Adrenal gland (tissue), 12 donors: Measurements from ENCODE around the gene TMEM98. TPM values are rescaled to one million over a fixed set of nuclear protein-coding genes. Genes with fewer than 3 reads are reported as not detected.

ENCODE experiments used
- DNase-seq, 7 donors: peaks; one replicate each; pipeline ENCODE4 v3.0.0-alpha.2; 2019 to 2020
- H3K27ac ChIP-seq, 5 donors: fragments of 200-600 bp; sonication (generic) in 4 of 5; 1 replicate in 3 of 5; 2 replicates in 2 of 5; pipeline versions ENCODE4 v1.5.1 to v1.8.0; 2016 to 2020; ENCODE audit warnings: mild to moderate bottlenecking in 1 of 5
- H3K27me3 ChIP-seq: fragments of 200-600 bp; 2 replicates; pipeline ENCODE4 v1.8.0; 2021
- H3K36me3 ChIP-seq, 2 donors: fragments of 200-600 bp; replicated peaks in 1 of 2; 1 replicate in 1 of 2; 2 replicates in 1 of 2; pipeline versions ENCODE4 v1.5.1 to v1.8.0; 2018 to 2022
- H3K4me1 ChIP-seq, 2 donors: fragments of 200-600 bp; replicated peaks in 1 of 2; 1 replicate in 1 of 2; 2 replicates in 1 of 2; pipeline versions ENCODE4 v1.5.1 to v1.8.0; 2018 to 2021
- H3K4me3 ChIP-seq, 4 donors: fragments of 200-600 bp; sonication (generic) in 3 of 4; one replicate each; pipeline ENCODE4 v1.5.1; 2016 to 2018
- H3K9me3 ChIP-seq, 3 donors: fragments of 200-600 bp; sonication (generic) in 1 of 3; replicated peaks in 1 of 3; 1 replicate in 2 of 3; 2 replicates in 1 of 3; pipeline versions ENCODE4 v1.5.1 to v1.8.0; 2016 to 2021
- POLR2A ChIP-seq, 2 donors: fragments of 450-650 bp; IDR thresholded peaks; one replicate each; pipeline ENCODE4 v1.6.1; 2017; ENCODE audit warnings: antibody characterized with exemption in 2 of 2, mild to moderate bottlenecking in 2 of 2, moderate library complexity in 1 of 2
- WGBS, 4 donors: extraction: QIAGEN DNeasy Blood & Tissue Kit in 2 of 4; methylation state at CpG; one replicate each; pipeline versions ENCODE4 v1.1.5 to v1.1.7; 2013 to 2017; 5-methylcytosine and 5-hydroxymethylcytosine counted together
- intact Hi-C, 2 donors: fragments of 100-400 bp; cut with DNase I; formaldehyde crosslinking; loops; one replicate each; pipeline versions ENCODE4 v1.14.1 to v1.15.0; 2022 to 2023
- polyA plus RNA-seq, 3 donors: library from polyadenylated mRNA; stranded (reverse); fragments of 200-250 nt in 2 of 3; fragments of 350-450 nt in 1 of 3; fragmentation: Illumina TruSeq in 1 of 3; extraction: RNeasy Lipid Tissue Mini Kit (QIAGEN cat#74804) in 1 of 3; gene quantifications; one replicate each; pipeline ENCODE4 v1.2.3, GENCODE V29; 2013 to 2014
- total RNA-seq, 9 donors: library from RNA; depleted of rRNA in 4 of 9; stranded (reverse); fragments of >200 nt in 4 of 9; fragments of 120-200 nt in 1 of 9; fragmentation: NEBNext Ultra II Directional in 1 of 9; extraction: Animal tissue kit (Norgen Biotek cat#: 25700) in 1 of 9; gene quantifications; one replicate each; pipeline versions ENCODE4 v1.1.0 to v1.2.4, GENCODE V29; 2013 to 2023
- TF ChIP-seq, protein P1 (sequence below), 6 experiments: fragments of 450-650 bp in 4 of 6; fragments of 200-600 bp in 2 of 6; sonication (generic) in 1 of 6; IDR thresholded peaks; 1 replicate in 5 of 6; 2 replicates in 1 of 6; pipeline versions ENCODE4 v1.5.1 to v1.8.0; 2016 to 2021; ENCODE audit warnings: antibody characterized with exemption in 6 of 6, mild to moderate bottlenecking in 2 of 6, moderate library complexity in 1 of 6
- donor health status: healthy with polysubstance abuse.
- donor health status: Bipolar disorder and iron deficiency.
- donor health status: DM: yes; HTN: yes; CAD: no.
- donor health status: DM: no; HTN: no; CAD: no.
- donor health status: DM: no; HTN: no; CAD: no.
- donor health status: DM: yes; HTN: yes; CAD: no.

TMEM98 gene
- total and polyA plus RNA-seq, 12 donors, result 19.5 to 167 (median 77.3) TPM

DNA sequence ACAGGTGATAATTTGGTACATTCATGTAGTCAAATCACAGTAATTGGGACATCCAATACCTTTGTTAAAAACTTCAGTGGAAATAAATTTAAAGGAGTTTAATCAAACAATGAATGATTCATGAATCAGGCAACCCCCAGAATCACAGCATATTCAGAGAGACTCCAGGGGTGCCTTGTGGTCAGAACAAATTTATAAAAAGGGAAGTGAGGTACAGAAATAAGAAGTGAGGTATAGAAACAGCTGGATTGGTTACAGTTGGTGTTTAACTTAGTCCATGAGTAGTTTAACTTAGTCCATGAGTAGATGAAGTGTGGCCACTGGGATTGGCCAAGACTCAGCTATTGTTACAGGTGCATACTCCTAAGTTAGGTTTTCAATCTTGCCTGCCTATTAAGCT, 25.1 kb downstream of the TMEM98 start:
- intact Hi-C loops, result no loop called here
- TF ChIP-seq POLR2A (IDR thresholded peaks at IDR 0.05), result no peak
- TF ChIP-seq, protein P1, sequence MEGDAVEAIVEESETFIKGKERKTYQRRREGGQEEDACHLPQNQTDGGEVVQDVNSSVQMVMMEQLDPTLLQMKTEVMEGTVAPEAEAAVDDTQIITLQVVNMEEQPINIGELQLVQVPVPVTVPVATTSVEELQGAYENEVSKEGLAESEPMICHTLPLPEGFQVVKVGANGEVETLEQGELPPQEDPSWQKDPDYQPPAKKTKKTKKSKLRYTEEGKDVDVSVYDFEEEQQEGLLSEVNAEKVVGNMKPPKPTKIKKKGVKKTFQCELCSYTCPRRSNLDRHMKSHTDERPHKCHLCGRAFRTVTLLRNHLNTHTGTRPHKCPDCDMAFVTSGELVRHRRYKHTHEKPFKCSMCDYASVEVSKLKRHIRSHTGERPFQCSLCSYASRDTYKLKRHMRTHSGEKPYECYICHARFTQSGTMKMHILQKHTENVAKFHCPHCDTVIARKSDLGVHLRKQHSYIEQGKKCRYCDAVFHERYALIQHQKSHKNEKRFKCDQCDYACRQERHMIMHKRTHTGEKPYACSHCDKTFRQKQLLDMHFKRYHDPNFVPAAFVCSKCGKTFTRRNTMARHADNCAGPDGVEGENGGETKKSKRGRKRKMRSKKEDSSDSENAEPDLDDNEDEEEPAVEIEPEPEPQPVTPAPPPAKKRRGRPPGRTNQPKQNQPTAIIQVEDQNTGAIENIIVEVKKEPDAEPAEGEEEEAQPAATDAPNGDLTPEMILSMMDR (IDR thresholded peaks at IDR 0.05), result no peak
- H3K36me3 ChIP-seq, result no peaks in the 10 kb centered on the region
- peaks cover 19% of the 10 kb centered on the region for H3K27me3 ChIP-seq
- no peaks in the 10 kb centered on the region for H3K4me1 ChIP-seq
- DNase-seq, result no peak
- H3K9me3 ChIP-seq, result no peaks in the 10 kb centered on the region
- no peak overlapping the region for H3K27ac ChIP-seq
- no peak overlapping the region for H3K4me3 ChIP-seq

DNA sequence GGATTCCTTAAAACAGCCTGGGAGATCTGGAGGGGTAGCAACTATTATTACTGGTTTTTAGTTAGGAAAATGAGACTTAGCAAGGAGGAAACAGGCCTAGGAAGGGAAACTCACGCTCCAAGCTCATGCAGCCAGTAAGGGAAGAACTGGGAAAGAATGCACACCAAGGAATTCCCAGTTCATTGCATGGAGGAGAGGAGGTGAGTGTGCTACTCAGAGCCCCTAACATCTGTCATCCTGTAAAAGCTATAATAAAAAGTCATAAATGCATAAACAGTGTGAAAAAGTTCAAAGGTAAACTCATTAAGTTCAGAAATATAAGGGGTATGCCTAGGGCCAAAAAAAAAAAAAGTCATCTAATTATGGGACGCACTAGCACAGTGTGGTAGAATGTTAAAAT, 25.9 kb downstream of the TMEM98 start:
- Histone ChIP-seq H3K4me1 (no peaks in the 10 kb centered on the region), H3K9me3 (no peaks in the 10 kb centered on the region), H3K4me3 (no peak overlapping the region), H3K36me3 (no peaks in the 10 kb centered on the region), H3K27me3 (peaks cover 19% of the 10 kb centered on the region), H3K27ac (no peak overlapping the region)
- no peak for DNase-seq
- TF ChIP-seq, protein P1 (IDR thresholded peaks at IDR 0.05), result no peak
- no peak for TF ChIP-seq POLR2A (IDR thresholded peaks at IDR 0.05)
- WGBS, 4 donors, result 88 to 97% (median 92%) methylated on average over 2 of the region's 2 CpGs
- intact Hi-C loops, result no loop called here

DNA sequence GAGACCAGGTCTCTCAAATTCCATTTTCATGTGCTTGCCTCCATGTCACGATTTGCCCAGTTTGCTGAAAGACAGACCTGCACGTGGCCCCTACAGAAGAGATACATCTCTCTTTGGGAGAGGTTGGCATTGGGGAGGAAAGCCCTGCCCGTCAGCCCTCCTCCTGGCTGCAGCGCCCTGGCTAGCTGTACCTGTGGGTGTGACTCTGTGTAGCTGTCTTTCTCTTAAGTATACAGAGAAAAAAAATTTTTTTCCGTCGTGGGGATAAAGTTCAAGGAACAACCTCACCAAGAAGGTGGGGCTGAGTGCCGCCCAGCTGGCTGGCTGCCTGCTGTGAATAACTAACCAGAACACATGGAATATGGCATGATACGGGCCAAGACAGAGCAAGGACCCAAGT, 26.5 kb downstream of the TMEM98 start:
- Histone ChIP-seq H3K9me3 (no peaks in the 10 kb centered on the region), H3K27ac (no peak overlapping the region), H3K4me1 (no peaks in the 10 kb centered on the region), H3K27me3 (peaks cover 19% of the 10 kb centered on the region), H3K36me3 (no peaks in the 10 kb centered on the region), H3K4me3 (no peak overlapping the region)
- 48 to 63% (median 57%) methylated on average over 8 of the region's 8 CpGs for WGBS, 4 donors
- intact Hi-C loops, result no loop called here
- no peak for DNase-seq
- TF ChIP-seq, protein P1 (IDR thresholded peaks at IDR 0.05), result no peak
- TF ChIP-seq POLR2A (IDR thresholded peaks at IDR 0.05), result no peak

DNA sequence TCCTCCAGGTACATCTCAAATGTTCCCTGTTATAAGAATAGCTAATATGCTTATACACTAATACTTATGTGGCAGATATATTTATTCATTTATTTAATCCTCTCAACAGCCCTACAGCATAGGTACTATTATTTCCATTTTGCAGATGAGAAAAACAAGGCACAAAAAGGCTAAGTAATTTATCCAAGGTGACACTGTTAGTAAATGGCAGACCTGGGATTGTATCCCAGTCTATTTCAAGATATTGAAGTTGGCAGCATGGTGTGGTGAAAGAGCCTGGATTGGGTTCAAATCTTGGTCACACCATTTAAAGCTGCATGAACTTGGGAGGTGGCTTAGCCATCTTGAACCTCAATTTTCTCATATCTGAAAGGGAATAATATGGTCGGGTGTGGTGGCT, 27.2 kb downstream of the TMEM98 start:
- TF ChIP-seq, protein P1 (IDR thresholded peaks at IDR 0.05), result no peak
- TF ChIP-seq POLR2A (IDR thresholded peaks at IDR 0.05), result no peak
- Histone ChIP-seq H3K9me3 (no peaks in the 10 kb centered on the region), H3K4me1 (no peaks in the 10 kb centered on the region), H3K36me3 (no peaks in the 10 kb centered on the region), H3K4me3 (no peak overlapping the region), H3K27ac (no peak overlapping the region), H3K27me3 (peaks cover 19% of the 10 kb centered on the region)
- WGBS, 4 donors, result 63 to 80% (median 69%) methylated on average over 1 of the region's 1 CpG
- DNase-seq, result no peak
- intact Hi-C loops, result no loop called here
